SK-N-SH treated with all-trans-retinoic acid at 6 μM for 48 hours (cell line): ENCODE results near the gene METRNL.

ENCODE experiments used
- ATAC-seq: fragments of 200-7000 bp; cut with Tn5 transposase; 3 replicates; pipeline ENCODE4 v1.9.1; 2020; ENCODE audit warnings: mild to moderate bottlenecking, moderate library complexity
- ARNTL ChIP-seq: fragments of 450-650 bp; formaldehyde crosslinking; IDR thresholded peaks from 2 replicates; pipeline ENCODE4 v1.5.0; 2020; ENCODE audit warnings: low read depth, mild to moderate bottlenecking, moderate library complexity, borderline replicate concordance
- BACH2 ChIP-seq: fragments of 250-450 bp; sonication (Bioruptor Pico); IDR thresholded peaks from 2 replicates; pipeline ENCODE4 v1.9.0; 2021; ENCODE audit warnings: mild to moderate bottlenecking, borderline replicate concordance
- CREB5 ChIP-seq: fragments of 250-450 bp; sonication (Bioruptor Pico); IDR thresholded peaks from 2 replicates; pipeline ENCODE4 v1.5.1; 2020; ENCODE audit warnings: low read depth, mild to moderate bottlenecking, moderate library complexity
- CSDC2 ChIP-seq: fragments of 250-450 bp; sonication (Bioruptor Pico); IDR thresholded peaks from 2 replicates; pipeline ENCODE4 v1.5.0; 2020; ENCODE audit warnings: mild to moderate bottlenecking, moderate library complexity
- CSRNP3 ChIP-seq: fragments of 250-450 bp; sonication (Bioruptor Pico); IDR thresholded peaks from 2 replicates; pipeline ENCODE4 v1.5.1; 2021; ENCODE audit warnings: mild to moderate bottlenecking, moderate library complexity
- ESRRG ChIP-seq: fragments of 250-450 bp; sonication (Bioruptor Pico); IDR thresholded peaks from 2 replicates; pipeline ENCODE4 v1.6.1; 2021; ENCODE audit warnings: mild to moderate bottlenecking
- GLIS3 ChIP-seq: fragments of 250-450 bp; sonication (Bioruptor Pico); IDR thresholded peaks from 2 replicates; pipeline ENCODE4 v1.5.0; 2020; ENCODE audit warnings: mild to moderate bottlenecking, moderate library complexity
- ISL1 ChIP-seq: fragments of 250-450 bp; sonication (Bioruptor Pico); IDR thresholded peaks from 2 replicates; pipeline ENCODE4 v2.1.2; 2022; ENCODE audit warnings: mild to moderate bottlenecking, moderate library complexity
- OSR1 ChIP-seq: fragments of 250-450 bp; sonication (Bioruptor Pico); IDR thresholded peaks from 2 replicates; pipeline ENCODE4 v1.8.0; 2022; ENCODE audit warnings: moderate library complexity, mild to moderate bottlenecking, inconsistent platforms
- PATZ1 ChIP-seq: fragments of 250-450 bp; sonication (Bioruptor Pico); IDR thresholded peaks from 2 replicates; pipeline ENCODE4 v1.8.0; 2020; ENCODE audit warnings: mild to moderate bottlenecking, moderate library complexity, borderline replicate concordance
- POU6F1 ChIP-seq: fragments of 250-450 bp; sonication (Bioruptor Pico); IDR thresholded peaks from 2 replicates; pipeline ENCODE4 v1.8.0; 2021; ENCODE audit warnings: low read depth, mild to moderate bottlenecking, moderate library complexity, borderline replicate concordance
- PPARA ChIP-seq: fragments of 250-450 bp; sonication (Bioruptor Pico); IDR thresholded peaks from 2 replicates; pipeline ENCODE4 v1.5.0; 2020; ENCODE audit warnings: mild to moderate bottlenecking, borderline replicate concordance
- RARB ChIP-seq: fragments of 250-450 bp; sonication (Bioruptor Pico); IDR thresholded peaks from 2 replicates; pipeline ENCODE4 v1.8.0; 2021; ENCODE audit warnings: mild to moderate bottlenecking, moderate library complexity
- SNAI2 ChIP-seq: fragments of 250-450 bp; sonication (Bioruptor Pico); IDR thresholded peaks from 2 replicates; pipeline ENCODE4 v1.5.0; 2020; ENCODE audit warnings: mild to moderate bottlenecking, moderate library complexity
- TCF4 ChIP-seq: fragments of 250-450 bp; sonication (Bioruptor Pico); IDR thresholded peaks from 2 replicates; pipeline ENCODE4 v1.8.0; 2021; ENCODE audit warnings: mild to moderate bottlenecking, moderate library complexity, borderline replicate concordance
- TOX ChIP-seq: fragments of 250-450 bp; sonication (Bioruptor Pico); IDR thresholded peaks from 2 replicates; pipeline ENCODE4 v1.8.0; 2021; ENCODE audit warnings: mild to moderate bottlenecking, moderate library complexity, borderline replicate concordance
- ZC3H10 ChIP-seq: fragments of 250-450 bp; sonication (Bioruptor Pico); IDR thresholded peaks from 2 replicates; pipeline ENCODE4 v1.5.1; 2021; ENCODE audit warnings: mild to moderate bottlenecking, moderate library complexity
- ZFP30 ChIP-seq: fragments of 450-650 bp; formaldehyde crosslinking; IDR thresholded peaks from 2 replicates; pipeline ENCODE4 v1.5.0; 2022; ENCODE audit warnings: mild to moderate bottlenecking, moderate library complexity
- ZNF565 ChIP-seq: fragments of 450-650 bp; formaldehyde crosslinking; conservative IDR thresholded peaks from 2 replicates; pipeline ENCODE4 v1.5.0; 2020; ENCODE audit warnings: low read depth, mild to moderate bottlenecking, moderate library complexity
- ZNF70 ChIP-seq: fragments of 450-650 bp; formaldehyde crosslinking; IDR thresholded peaks from 2 replicates; pipeline ENCODE4 v1.5.0; 2020; ENCODE audit warnings: mild to moderate bottlenecking, moderate library complexity
- ZNF8 ChIP-seq: fragments of 450-650 bp; formaldehyde crosslinking; IDR thresholded peaks from 2 replicates; pipeline ENCODE4 v1.5.0; 2020; ENCODE audit warnings: mild to moderate bottlenecking, moderate library complexity

Gene METRNL

GRCh38 chr17:83109793-83110645, 30.6 kb downstream of the METRNL start (continued):
- TF ChIP-seq CSRNP3 (CRISPR knock-in tag): peak; percentile 10; the same call in 1 of the 2 replicates
- no peak for TF ChIP-seq BACH2
- TF ChIP-seq ZNF565: no peak
- no peak for TF ChIP-seq PATZ1 (CRISPR knock-in tag)
- no peak for TF ChIP-seq TOX (CRISPR knock-in tag)

GRCh38 chr17:83110735-83111134, 31.3 kb downstream of the METRNL start:
- TF ChIP-seq TCF4 (CRISPR knock-in tag): no peak
- TF ChIP-seq CSDC2 (CRISPR knock-in tag): no peak
- TF ChIP-seq, all 23 proteins: peak for 0
- ATAC-seq: no peak

- no peak for TF ChIP-seq CREB5 (CRISPR knock-in tag)
- no peak for TF ChIP-seq CSRNP3 (CRISPR knock-in tag)
- TF ChIP-seq BACH2: no peak
- no peak for TF ChIP-seq PPARA (CRISPR knock-in tag)
- TF ChIP-seq TOX (CRISPR knock-in tag): no peak
- TF ChIP-seq, all 23 proteins: peak for 0
- no peak for ATAC-seq
Measured at GRCh38 chr17:83111516-83112282, 32.3 kb downstream of the METRNL start.

- ATAC-seq: no peak
- TF ChIP-seq BACH2 (no peak), ESRRG (CRISPR knock-in tag) (no peak), ZNF70 (CRISPR knock-in tag) (no peak), ZNF565 (no peak), ZNF8 (CRISPR knock-in tag) (no peak), GLIS3 (CRISPR knock-in tag) (no peak), SNAI2 (CRISPR knock-in tag) (no peak), OSR1 (CRISPR knock-in tag) (no peak), ARNTL (CRISPR knock-in tag) (no peak), PATZ1 (CRISPR knock-in tag) (no peak), RARB (CRISPR knock-in tag) (no peak), POU6F1 (CRISPR knock-in tag) (no peak), ISL1 (CRISPR knock-in tag) (no peak), TCF4 (CRISPR knock-in tag) (no peak), ZC3H10 (CRISPR knock-in tag) (no peak), ZFP30 (CRISPR knock-in tag) (no peak), CREB5 (CRISPR knock-in tag) (no peak), PPARA (CRISPR knock-in tag) (no peak), TOX (CRISPR knock-in tag) (no peak)
- TF ChIP-seq, all 23 proteins: peak for 0
Measured at GRCh38 chr17:83113381-83113780, 34.0 kb downstream of the METRNL start.
